Measurements from ENCODE around the gene CCDC159.

GRCh38 chr19:11324079-11324661 is 22.1 kb upstream of the CCDC159 start:
- TF ChIP-seq CTCF (IDR thresholded peaks at IDR 0.05) (no peak), POLR2A (IDR thresholded peaks at IDR 0.05) (peak; percentile 5)

All from right lobe of liver (tissue), 4 donors.